ENCODE results near the gene NHLRC3.
A peak's percentile ranks its signal among the peaks of the same experiment; 100 is the strongest.

Gene NHLRC3

GRCh38 chr13:39023761-39024160 lies 14.5 kb upstream of the NHLRC3 start:
- Histone ChIP-seq H3K27ac (ENCODE audit: low read length) (peak overlapping the region; percentile 69), H3K4me3 (ENCODE audit: low read length) (peak overlapping the region; percentile 42), H3K27me3 (ENCODE audit: control insufficient read depth, insufficient read depth, low read length) (no peaks in the 10 kb centered on the region), H3K9ac (ENCODE audit: low read length) (peak overlapping the region; percentile 6), H3K4me1 (ENCODE audit: control insufficient read depth, low read depth, low read length) (peaks cover 36% of the 10 kb centered on the region), H3K36me3 (ENCODE audit: control insufficient read depth, low read depth, low read length) (peaks cover 79% of the 10 kb centered on the region), H3K9me3 (ENCODE audit: control insufficient read depth, low read depth, low read length) (no peaks in the 10 kb centered on the region)

GRCh38 chr13:39025433-39025839 lies 12.8 kb upstream of the NHLRC3 start:
- peaks cover 90% of the 10 kb centered on the region for H3K36me3 ChIP-seq (ENCODE audit: control insufficient read depth, low read depth, low read length)

GRCh38 chr13:39032150-39032549 lies 6.1 kb upstream of the NHLRC3 start:
- Histone ChIP-seq H3K9me3 (ENCODE audit: control insufficient read depth, low read depth, low read length) (no peaks in the 10 kb centered on the region), H3K4me3 (ENCODE audit: low read length) (no peak overlapping the region), H3K36me3 (ENCODE audit: control insufficient read depth, low read depth, low read length) (peaks cover 46% of the 10 kb centered on the region), H3K4me1 (ENCODE audit: control insufficient read depth, low read depth, low read length) (peaks cover 10% of the 10 kb centered on the region), H3K27ac (ENCODE audit: low read length) (no peak overlapping the region), H3K27me3 (ENCODE audit: control insufficient read depth, insufficient read depth, low read length) (no peaks in the 10 kb centered on the region), H3K9ac (ENCODE audit: low read length) (no peak overlapping the region)

More at GRCh38 chr13:39025433-39025839, 12.8 kb upstream of the NHLRC3 start:
- Histone ChIP-seq H3K27ac (ENCODE audit: low read length) (peak overlapping the region; percentile 24), H3K4me1 (ENCODE audit: control insufficient read depth, low read depth, low read length) (peaks cover 36% of the 10 kb centered on the region), H3K9me3 (ENCODE audit: control insufficient read depth, low read depth, low read length) (no peaks in the 10 kb centered on the region), H3K4me3 (ENCODE audit: low read length) (peak overlapping the region; percentile 35), H3K27me3 (ENCODE audit: control insufficient read depth, insufficient read depth, low read length) (no peaks in the 10 kb centered on the region), H3K9ac (ENCODE audit: low read length) (no peak overlapping the region)

GRCh38 chr13:39034085-39034484 lies 4.2 kb upstream of the NHLRC3 start:
- peaks cover 12% of the 10 kb centered on the region for H3K4me1 ChIP-seq (ENCODE audit: control insufficient read depth, low read depth, low read length)
- H3K4me3 ChIP-seq (ENCODE audit: low read length): no peak overlapping the region
- no peak overlapping the region for H3K9ac ChIP-seq (ENCODE audit: low read length)
- no peaks in the 10 kb centered on the region for H3K9me3 ChIP-seq (ENCODE audit: control insufficient read depth, low read depth, low read length)
- H3K36me3 ChIP-seq (ENCODE audit: control insufficient read depth, low read depth, low read length): peaks cover 27% of the 10 kb centered on the region
- H3K27ac ChIP-seq (ENCODE audit: low read length): no peak overlapping the region
- no peaks in the 10 kb centered on the region for H3K27me3 ChIP-seq (ENCODE audit: control insufficient read depth, insufficient read depth, low read length)

- H3K4me1 ChIP-seq (ENCODE audit: control insufficient read depth, low read depth, low read length): peaks cover 16% of the 10 kb centered on the region
- H3K9ac ChIP-seq (ENCODE audit: low read length): no peak overlapping the region
- H3K27me3 ChIP-seq (ENCODE audit: control insufficient read depth, insufficient read depth, low read length): no peaks in the 10 kb centered on the region
- no peaks in the 10 kb centered on the region for H3K9me3 ChIP-seq (ENCODE audit: control insufficient read depth, low read depth, low read length)
- H3K27ac ChIP-seq (ENCODE audit: low read length): no peak overlapping the region
- H3K4me3 ChIP-seq (ENCODE audit: low read length): peak overlapping the region; percentile 100
- H3K36me3 ChIP-seq (ENCODE audit: control insufficient read depth, low read depth, low read length): peaks cover 17% of the 10 kb centered on the region
These were observed 3.1 kb upstream of the NHLRC3 start for GRCh38 chr13:39035204-39035603.

- Histone ChIP-seq H3K9me3 (ENCODE audit: control insufficient read depth, low read depth, low read length) (no peaks in the 10 kb centered on the region), H3K4me3 (ENCODE audit: low read length) (peak overlapping the region; percentile 100), H3K9ac (ENCODE audit: low read length) (peak overlapping the region; percentile 96), H3K36me3 (ENCODE audit: control insufficient read depth, low read depth, low read length) (peaks cover 20% of the 10 kb centered on the region), H3K27ac (ENCODE audit: low read length) (peak overlapping the region; percentile 94), H3K27me3 (ENCODE audit: control insufficient read depth, insufficient read depth, low read length) (no peaks in the 10 kb centered on the region), H3K4me1 (ENCODE audit: control insufficient read depth, low read depth, low read length) (peaks cover 16% of the 10 kb centered on the region)
These were observed 2.5 kb upstream of the NHLRC3 start for GRCh38 chr13:39035799-39036198.

- no peaks in the 10 kb centered on the region for H3K9me3 ChIP-seq (ENCODE audit: control insufficient read depth, low read depth, low read length)
- H3K27ac ChIP-seq (ENCODE audit: low read length): peak overlapping the region; percentile 94
- peaks cover 19% of the 10 kb centered on the region for H3K36me3 ChIP-seq (ENCODE audit: control insufficient read depth, low read depth, low read length)
- peak overlapping the region; percentile 96 for H3K9ac ChIP-seq (ENCODE audit: low read length)
- H3K27me3 ChIP-seq (ENCODE audit: control insufficient read depth, insufficient read depth, low read length): no peaks in the 10 kb centered on the region
- peaks cover 16% of the 10 kb centered on the region for H3K4me1 ChIP-seq (ENCODE audit: control insufficient read depth, low read depth, low read length)
- peak overlapping the region; percentile 100 for H3K4me3 ChIP-seq (ENCODE audit: low read length)
These were observed 2.0 kb upstream of the NHLRC3 start for GRCh38 chr13:39036212-39036611.

- peak overlapping the region; percentile 100 for H3K4me3 ChIP-seq (ENCODE audit: low read length)
- peak overlapping the region; percentile 96 for H3K9ac ChIP-seq (ENCODE audit: low read length)
- H3K27ac ChIP-seq (ENCODE audit: low read length): peak overlapping the region; percentile 94
- H3K9me3 ChIP-seq (ENCODE audit: control insufficient read depth, low read depth, low read length): no peaks in the 10 kb centered on the region
- peaks cover 16% of the 10 kb centered on the region for H3K4me1 ChIP-seq (ENCODE audit: control insufficient read depth, low read depth, low read length)
- peaks cover 13% of the 10 kb centered on the region for H3K36me3 ChIP-seq (ENCODE audit: control insufficient read depth, low read depth, low read length)
- no peaks in the 10 kb centered on the region for H3K27me3 ChIP-seq (ENCODE audit: control insufficient read depth, insufficient read depth, low read length)
These were observed 811 bp upstream of the NHLRC3 start for GRCh38 chr13:39037410-39037879.

GRCh38 chr13:39038569-39039030 lies 344 bp downstream of the NHLRC3 start:
- Histone ChIP-seq H3K27ac (ENCODE audit: low read length) (peak overlapping the region; percentile 94), H3K4me3 (ENCODE audit: low read length) (peak overlapping the region; percentile 100), H3K9ac (ENCODE audit: low read length) (peak overlapping the region; percentile 96), H3K9me3 (ENCODE audit: control insufficient read depth, low read depth, low read length) (no peaks in the 10 kb centered on the region), H3K4me1 (ENCODE audit: control insufficient read depth, low read depth, low read length) (peaks cover 16% of the 10 kb centered on the region), H3K27me3 (ENCODE audit: control insufficient read depth, insufficient read depth, low read length) (no peaks in the 10 kb centered on the region), H3K36me3 (ENCODE audit: control insufficient read depth, low read depth, low read length) (peaks cover 9% of the 10 kb centered on the region)

- Histone ChIP-seq H3K27me3 (ENCODE audit: control insufficient read depth, insufficient read depth, low read length) (no peaks in the 10 kb centered on the region), H3K36me3 (ENCODE audit: control insufficient read depth, low read depth, low read length) (peaks cover 5% of the 10 kb centered on the region), H3K9ac (ENCODE audit: low read length) (peak overlapping the region; percentile 96), H3K4me1 (ENCODE audit: control insufficient read depth, low read depth, low read length) (peaks cover 16% of the 10 kb centered on the region), H3K4me3 (ENCODE audit: low read length) (peak overlapping the region; percentile 100), H3K27ac (ENCODE audit: low read length) (no peak overlapping the region), H3K9me3 (ENCODE audit: control insufficient read depth, low read depth, low read length) (no peaks in the 10 kb centered on the region)
These were observed 785 bp downstream of the NHLRC3 start for GRCh38 chr13:39039041-39039440.

GRCh38 chr13:39040206-39040605 lies 1.9 kb downstream of the NHLRC3 start:
- Histone ChIP-seq H3K4me3 (ENCODE audit: low read length) (no peak overlapping the region), H3K27me3 (ENCODE audit: control insufficient read depth, insufficient read depth, low read length) (no peaks in the 10 kb centered on the region), H3K27ac (ENCODE audit: low read length) (no peak overlapping the region), H3K4me1 (ENCODE audit: control insufficient read depth, low read depth, low read length) (peaks cover 12% of the 10 kb centered on the region), H3K9me3 (ENCODE audit: control insufficient read depth, low read depth, low read length) (no peaks in the 10 kb centered on the region), H3K36me3 (ENCODE audit: control insufficient read depth, low read depth, low read length) (peaks cover 3% of the 10 kb centered on the region), H3K9ac (ENCODE audit: low read length) (no peak overlapping the region)

- no peaks in the 10 kb centered on the region for H3K9me3 ChIP-seq (ENCODE audit: control insufficient read depth, low read depth, low read length)
- H3K4me1 ChIP-seq (ENCODE audit: control insufficient read depth, low read depth, low read length): peaks cover 19% of the 10 kb centered on the region
- H3K27me3 ChIP-seq (ENCODE audit: control insufficient read depth, insufficient read depth, low read length): no peaks in the 10 kb centered on the region
- no peak overlapping the region for H3K9ac ChIP-seq (ENCODE audit: low read length)
- no peak overlapping the region for H3K4me3 ChIP-seq (ENCODE audit: low read length)
- H3K27ac ChIP-seq (ENCODE audit: low read length): no peak overlapping the region
- H3K36me3 ChIP-seq (ENCODE audit: control insufficient read depth, low read depth, low read length): peaks cover 3% of the 10 kb centered on the region
These were observed 6.3 kb downstream of the NHLRC3 start for GRCh38 chr13:39044536-39044935.
